T-helper 1 cell treated with Interleukin-12 subunit alpha and Interleukin-12 subunit beta and Interleukin-4 antibody, amounts not matched to agents 30 μg/mL and 1 μg/mL, for 36 hours (primary cell): ENCODE measurements around the gene NDOR1.

Source experiments
- H3K27ac Mint-ChIP-seq: one replicate; pipeline ENCODE4 v1.8.0; 2021; ENCODE audit warnings: mild to moderate bottlenecking, mixed read lengths
- H3K27me3 Mint-ChIP-seq: one replicate; pipeline ENCODE4 v1.8.0; 2021; ENCODE audit warnings: low read depth, mixed read lengths
- H3K36me3 Mint-ChIP-seq: one replicate; pipeline ENCODE4 v1.8.0; 2021; ENCODE audit warnings: low read depth, mixed read lengths
- H3K4me1 Mint-ChIP-seq: one replicate; pipeline ENCODE4 v1.8.0; 2021; ENCODE audit warnings: low read depth, mixed read lengths
- H3K4me3 Mint-ChIP-seq: one replicate; pipeline ENCODE4 v1.8.0; 2021; ENCODE audit warnings: mild to moderate bottlenecking, moderate library complexity, mixed read lengths
- H3K9me3 Mint-ChIP-seq: one replicate; pipeline ENCODE4 v1.8.0; 2021; ENCODE audit warnings: mixed read lengths

Gene NDOR1

DNA sequence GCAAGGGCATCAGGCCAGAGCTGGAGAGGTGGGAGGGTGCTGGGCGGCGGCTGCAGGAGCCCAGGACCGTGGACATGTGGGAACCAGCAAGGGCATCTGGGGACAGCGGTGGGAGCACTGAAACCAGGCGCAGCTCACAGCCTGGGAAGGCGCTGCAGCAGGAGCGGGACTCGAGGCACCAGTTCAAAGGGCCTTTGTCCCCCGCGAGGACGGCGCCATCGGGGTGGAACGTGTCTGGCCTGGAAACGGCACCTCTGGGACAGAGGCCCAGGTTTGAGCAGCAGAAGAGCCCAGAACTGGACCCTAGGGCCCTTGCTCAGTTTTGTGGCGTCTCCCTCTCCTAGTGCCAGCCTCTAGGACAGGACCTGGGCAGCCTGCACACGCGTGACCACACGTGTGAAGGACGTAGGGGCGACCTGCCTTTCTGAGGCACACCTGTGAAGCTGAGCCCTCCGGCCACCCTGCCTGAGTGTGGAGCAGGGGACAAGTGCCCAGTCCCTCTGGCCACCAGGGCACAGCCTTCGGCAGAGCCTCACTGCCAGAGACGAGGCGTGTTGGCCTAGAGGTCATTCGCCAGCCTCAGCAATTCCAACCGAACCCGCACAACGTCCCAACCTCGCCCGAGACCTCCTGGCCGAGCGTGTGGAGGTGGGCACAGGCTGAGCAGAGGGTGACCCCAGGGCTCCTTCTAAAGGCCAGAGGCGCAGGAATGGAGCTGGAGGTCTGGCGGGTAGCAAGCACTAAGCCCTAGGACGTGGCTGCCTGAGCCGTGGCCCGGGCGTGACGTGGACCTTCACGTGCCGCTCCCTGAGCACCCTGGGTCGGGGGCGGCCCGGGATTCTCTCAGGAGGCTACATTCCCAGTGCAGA is 31.5 kb upstream of the NDOR1 start:
- H3K4me3 Mint-ChIP-seq: no peak overlapping the region
- peaks cover 2% of the 10 kb centered on the region for H3K36me3 Mint-ChIP-seq
- no peaks in the 10 kb centered on the region for H3K9me3 Mint-ChIP-seq
- H3K27me3 Mint-ChIP-seq: peaks cover 18% of the 10 kb centered on the region
- no peak overlapping the region for H3K27ac Mint-ChIP-seq
- no peaks in the 10 kb centered on the region for H3K4me1 Mint-ChIP-seq

DNA sequence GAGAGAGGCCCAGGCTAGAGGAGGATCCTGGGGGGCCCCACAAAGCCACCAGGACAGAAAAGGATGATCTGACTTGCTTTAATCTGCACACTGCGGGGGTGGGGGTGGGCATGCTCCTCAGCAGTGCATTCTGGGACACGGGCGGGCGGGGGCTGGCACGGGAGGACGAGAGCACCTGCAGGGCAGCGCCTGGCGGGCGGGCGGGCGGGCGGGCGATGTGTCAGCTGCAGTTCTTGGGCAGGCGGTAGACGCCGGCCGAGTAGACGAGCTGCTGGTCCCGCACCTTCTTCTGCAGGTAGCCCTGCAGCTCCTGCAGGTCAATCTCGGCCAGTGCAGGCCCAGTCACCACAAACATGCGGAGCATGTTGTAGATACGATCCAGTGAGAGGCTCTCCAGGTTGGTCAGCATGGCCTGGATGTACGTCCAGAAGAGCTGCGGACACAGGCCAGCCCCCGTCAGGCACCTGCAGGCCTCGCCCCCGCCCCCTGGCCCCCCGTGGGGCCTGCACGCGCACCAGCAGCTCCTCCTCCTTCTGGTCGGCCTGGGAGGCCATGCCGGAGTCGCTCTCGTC is 30.7 kb upstream of the NDOR1 start:
- no peak overlapping the region for H3K27ac Mint-ChIP-seq
- H3K4me1 Mint-ChIP-seq: no peaks in the 10 kb centered on the region
- H3K9me3 Mint-ChIP-seq: no peaks in the 10 kb centered on the region
- peaks cover 2% of the 10 kb centered on the region for H3K36me3 Mint-ChIP-seq
- H3K4me3 Mint-ChIP-seq: no peak overlapping the region
- H3K27me3 Mint-ChIP-seq: peaks cover 18% of the 10 kb centered on the region

DNA sequence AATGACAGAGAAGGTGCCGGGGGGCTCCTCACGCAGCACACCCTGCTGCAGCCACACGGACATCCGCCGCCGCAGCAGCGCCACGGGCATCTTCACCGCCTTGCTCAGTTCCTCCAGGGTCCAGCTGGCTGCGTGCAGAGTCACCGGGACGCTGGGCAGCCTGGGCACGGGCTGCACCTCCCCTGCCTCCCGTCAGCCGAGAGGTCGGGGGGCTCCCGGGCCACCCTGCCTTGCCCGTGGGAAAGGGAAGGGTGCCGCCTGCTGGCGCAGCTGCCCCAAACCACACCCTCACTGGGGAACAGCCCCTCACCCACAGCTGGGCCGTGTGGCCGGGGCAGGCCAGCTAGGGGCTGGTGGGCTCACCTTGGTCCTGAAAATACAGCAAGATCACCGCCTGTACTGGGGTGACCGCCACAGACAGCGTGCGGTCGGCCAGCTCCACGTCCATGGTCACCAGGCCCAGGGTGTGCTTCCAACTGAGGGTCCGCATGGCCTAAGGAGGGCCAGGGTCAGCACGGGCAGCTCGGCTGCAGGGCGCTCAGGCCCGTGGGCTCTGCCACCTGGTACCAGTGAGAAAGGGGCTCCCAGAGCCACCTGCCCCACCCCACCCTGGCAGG is 30.0 kb upstream of the NDOR1 start:
- H3K9me3 Mint-ChIP-seq: no peaks in the 10 kb centered on the region
- peaks cover 12% of the 10 kb centered on the region for H3K27me3 Mint-ChIP-seq
- no peak overlapping the region for H3K27ac Mint-ChIP-seq
- H3K4me3 Mint-ChIP-seq: no peak overlapping the region
- no peaks in the 10 kb centered on the region for H3K4me1 Mint-ChIP-seq
- H3K36me3 Mint-ChIP-seq: peaks cover 2% of the 10 kb centered on the region

DNA sequence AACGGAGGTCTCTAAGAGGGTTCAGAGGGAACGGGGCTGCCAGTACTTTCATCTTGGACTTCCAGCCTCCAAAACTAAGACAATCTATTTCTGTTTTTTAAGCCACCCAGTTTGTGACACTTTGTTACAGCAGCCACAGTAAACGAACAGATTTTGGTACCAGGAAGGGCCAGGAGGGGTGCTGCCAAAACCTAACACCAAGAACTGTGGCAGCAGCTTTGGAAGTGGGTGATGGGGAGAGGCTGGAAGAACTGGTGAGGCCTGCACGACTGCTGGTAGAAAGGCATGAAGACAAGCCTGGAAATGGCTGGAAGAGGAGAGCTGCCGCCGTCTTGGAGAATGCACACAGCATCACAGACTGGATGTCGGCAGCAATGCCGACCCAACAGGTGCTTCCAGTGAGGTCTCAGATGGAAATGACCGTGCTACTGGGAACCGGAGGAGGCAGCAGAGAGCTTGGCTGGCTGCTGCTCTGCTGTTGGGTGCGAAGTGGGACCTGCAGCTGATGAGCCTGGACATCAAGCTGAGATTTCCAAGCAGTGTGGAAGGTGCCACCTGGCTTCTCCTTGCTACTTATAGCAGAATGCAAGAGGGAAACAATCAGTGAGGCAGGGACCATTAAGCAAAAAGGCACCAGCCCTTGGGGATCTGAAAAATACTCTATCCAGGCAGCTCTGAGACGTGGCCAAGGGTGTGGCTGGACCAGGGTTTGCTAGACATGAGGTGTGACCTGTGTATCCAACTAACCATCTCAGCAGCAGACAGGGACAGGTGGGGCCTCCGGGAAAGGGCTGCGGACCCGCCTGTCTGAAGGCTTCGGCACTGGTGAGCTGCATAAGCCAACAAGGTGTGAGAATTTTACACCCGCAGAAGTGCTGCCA is 29.0 kb upstream of the NDOR1 start:
- no peaks in the 10 kb centered on the region for H3K9me3 Mint-ChIP-seq
- H3K27ac Mint-ChIP-seq: no peak overlapping the region
- no peaks in the 10 kb centered on the region for H3K4me1 Mint-ChIP-seq
- H3K36me3 Mint-ChIP-seq: peaks cover 2% of the 10 kb centered on the region
- H3K4me3 Mint-ChIP-seq: no peak overlapping the region
- peaks cover 6% of the 10 kb centered on the region for H3K27me3 Mint-ChIP-seq

DNA sequence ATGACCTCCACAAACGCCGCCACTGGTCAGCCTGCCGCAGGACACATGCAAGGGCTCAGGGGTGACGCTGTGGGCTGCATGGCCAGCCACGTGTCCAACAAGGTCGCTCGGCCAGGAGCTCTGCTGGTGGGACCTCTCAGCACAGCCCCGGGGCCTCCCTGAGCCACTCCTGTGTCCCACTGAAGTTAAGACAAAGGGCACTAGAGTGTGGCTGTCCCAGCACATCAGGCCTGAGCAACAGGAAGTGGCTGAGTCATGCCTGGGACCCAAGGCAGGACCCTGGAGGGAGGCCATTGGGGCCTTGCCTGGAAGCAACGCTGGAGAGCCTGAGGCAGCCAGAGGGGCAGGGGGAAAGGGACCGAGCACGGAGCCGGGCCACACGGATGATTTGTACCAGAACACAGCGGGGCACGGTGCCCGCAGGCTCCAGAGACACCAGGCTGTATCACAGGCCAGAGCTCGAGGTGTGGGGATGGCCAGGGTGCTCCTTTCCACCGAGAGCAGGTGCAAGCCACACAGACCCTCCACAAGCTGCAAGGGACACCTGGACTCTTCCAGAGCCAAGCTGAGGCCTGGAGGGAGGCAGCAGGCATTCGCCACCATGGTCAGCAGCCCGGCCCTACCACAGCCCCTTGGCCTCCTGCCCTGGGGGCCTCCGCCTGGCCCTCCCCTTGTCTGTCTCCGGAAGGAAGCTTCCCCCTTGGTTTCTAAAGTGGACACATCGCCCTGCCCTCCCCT is 27.1 kb upstream of the NDOR1 start:
- no peaks in the 10 kb centered on the region for H3K9me3 Mint-ChIP-seq
- no peak overlapping the region for H3K4me3 Mint-ChIP-seq
- no peak overlapping the region for H3K27ac Mint-ChIP-seq
- peaks cover 2% of the 10 kb centered on the region for H3K27me3 Mint-ChIP-seq
- H3K4me1 Mint-ChIP-seq: no peaks in the 10 kb centered on the region
- peaks cover 5% of the 10 kb centered on the region for H3K36me3 Mint-ChIP-seq

DNA sequence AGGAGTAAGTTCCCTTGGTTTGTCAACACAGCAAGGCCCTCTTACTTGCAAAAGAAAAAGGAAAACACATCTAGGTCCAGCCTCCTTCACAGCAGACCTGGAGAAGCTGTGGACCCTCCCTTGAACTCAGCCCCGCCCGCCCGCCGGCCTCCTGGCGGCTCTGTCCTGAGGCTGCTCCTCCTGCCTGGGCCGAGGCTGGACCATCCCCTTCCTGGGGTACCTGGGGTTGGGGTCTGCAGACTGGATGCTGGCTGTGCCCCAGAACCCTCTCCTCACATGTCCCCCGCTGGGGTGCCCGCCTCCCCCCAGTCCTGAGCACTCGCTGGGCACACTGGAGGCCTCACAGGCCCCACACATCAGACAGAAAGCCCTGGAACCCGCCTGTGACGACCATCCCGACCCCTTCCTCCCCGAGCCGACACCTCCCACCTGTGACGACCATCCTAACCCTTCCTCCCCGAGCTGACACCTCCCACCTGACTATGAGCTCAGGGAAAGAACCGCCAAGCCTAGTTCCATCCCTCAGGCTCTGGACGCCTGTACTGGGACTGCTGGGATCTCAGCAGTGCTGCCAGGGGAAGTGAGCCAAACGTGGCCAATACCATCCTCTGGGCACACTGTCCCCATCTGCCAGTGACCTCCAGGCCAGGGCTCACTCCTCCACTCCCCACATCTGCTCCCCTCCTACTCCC is 26.4 kb upstream of the NDOR1 start:
- no peak overlapping the region for H3K4me3 Mint-ChIP-seq

DNA sequence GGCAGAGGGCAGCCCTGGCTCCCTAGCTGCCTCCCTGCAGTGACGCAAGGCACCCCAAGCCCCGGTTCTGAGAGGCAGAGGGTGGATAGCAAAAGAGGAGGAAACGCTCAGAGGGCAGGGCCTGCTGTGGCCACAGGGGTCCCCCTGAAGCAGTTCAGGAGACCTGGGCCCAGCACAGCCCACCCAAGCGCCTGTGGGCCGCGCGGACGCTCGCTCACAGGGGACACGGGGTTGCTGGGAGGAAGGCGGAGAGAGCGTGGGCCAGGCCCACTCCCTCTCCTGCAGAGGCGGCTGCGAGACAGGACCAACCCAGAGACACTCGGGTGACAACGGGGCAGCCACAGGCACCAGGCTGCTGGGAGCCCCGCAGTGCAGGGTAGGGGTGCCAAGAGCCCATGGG is 25.7 kb upstream of the NDOR1 start:
- peaks cover 4% of the 10 kb centered on the region for H3K4me1 Mint-ChIP-seq
- H3K4me3 Mint-ChIP-seq: no peak overlapping the region
- H3K36me3 Mint-ChIP-seq: peaks cover 9% of the 10 kb centered on the region
- H3K27me3 Mint-ChIP-seq: no peaks in the 10 kb centered on the region
- H3K27ac Mint-ChIP-seq: no peak overlapping the region
- H3K9me3 Mint-ChIP-seq: no peaks in the 10 kb centered on the region

More for the DNA sequence above, 26.4 kb upstream of the NDOR1 start:
- H3K27me3 Mint-ChIP-seq: no peaks in the 10 kb centered on the region
- H3K27ac Mint-ChIP-seq: no peak overlapping the region
- H3K36me3 Mint-ChIP-seq: peaks cover 6% of the 10 kb centered on the region
- H3K4me1 Mint-ChIP-seq: peaks cover under 1% of the 10 kb centered on the region
- no peaks in the 10 kb centered on the region for H3K9me3 Mint-ChIP-seq

DNA sequence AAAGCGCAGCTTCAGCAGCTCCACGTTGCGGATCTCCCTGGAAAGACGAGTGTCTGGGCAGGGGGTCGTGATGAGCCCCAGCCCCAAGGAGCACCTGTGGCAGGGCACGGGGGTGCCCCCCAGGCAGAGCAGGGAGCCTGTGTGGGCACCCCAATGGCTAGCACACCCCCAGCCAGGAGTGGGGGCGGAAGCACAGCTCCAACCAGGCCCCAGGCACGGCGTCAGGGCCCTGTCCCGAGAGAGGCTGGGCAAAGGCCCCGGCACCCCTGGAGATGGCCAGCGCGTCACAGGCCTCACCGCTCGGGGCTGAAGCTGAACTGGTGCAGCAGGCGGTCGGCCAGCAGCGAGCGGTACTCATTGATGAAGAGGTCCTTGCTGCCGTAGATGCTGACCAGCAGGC is 25.0 kb upstream of the NDOR1 start:
- Mint-ChIP-seq H3K9me3 (no peaks in the 10 kb centered on the region), H3K4me1 (peaks cover 4% of the 10 kb centered on the region), H3K4me3 (no peak overlapping the region), H3K36me3 (peaks cover 9% of the 10 kb centered on the region), H3K27me3 (no peaks in the 10 kb centered on the region), H3K27ac (no peak overlapping the region)

DNA sequence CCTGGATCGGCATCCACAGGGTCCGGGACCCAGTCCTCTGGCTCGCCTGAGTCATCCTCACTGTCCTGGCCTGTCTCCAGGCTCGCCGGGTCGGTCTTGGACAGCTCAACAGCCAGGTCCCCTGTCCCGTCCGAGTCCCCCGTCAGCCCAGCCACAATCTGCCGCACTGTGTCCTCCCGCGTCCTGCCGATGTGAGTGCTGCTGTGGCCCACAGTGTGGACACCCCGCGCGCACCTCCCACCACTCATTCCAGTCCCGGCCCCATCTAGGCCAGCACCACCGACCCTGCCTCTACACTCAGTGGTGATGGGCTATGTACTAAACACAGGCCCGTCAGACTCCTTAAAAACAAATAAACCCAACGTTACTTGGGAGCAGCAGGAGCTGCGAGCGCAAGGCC is 23.8 kb upstream of the NDOR1 start:
- H3K27ac Mint-ChIP-seq: no peak overlapping the region
- H3K4me3 Mint-ChIP-seq: no peak overlapping the region
- no peaks in the 10 kb centered on the region for H3K9me3 Mint-ChIP-seq
- peaks cover 9% of the 10 kb centered on the region for H3K36me3 Mint-ChIP-seq
- H3K27me3 Mint-ChIP-seq: no peaks in the 10 kb centered on the region
- peaks cover 4% of the 10 kb centered on the region for H3K4me1 Mint-ChIP-seq

DNA sequence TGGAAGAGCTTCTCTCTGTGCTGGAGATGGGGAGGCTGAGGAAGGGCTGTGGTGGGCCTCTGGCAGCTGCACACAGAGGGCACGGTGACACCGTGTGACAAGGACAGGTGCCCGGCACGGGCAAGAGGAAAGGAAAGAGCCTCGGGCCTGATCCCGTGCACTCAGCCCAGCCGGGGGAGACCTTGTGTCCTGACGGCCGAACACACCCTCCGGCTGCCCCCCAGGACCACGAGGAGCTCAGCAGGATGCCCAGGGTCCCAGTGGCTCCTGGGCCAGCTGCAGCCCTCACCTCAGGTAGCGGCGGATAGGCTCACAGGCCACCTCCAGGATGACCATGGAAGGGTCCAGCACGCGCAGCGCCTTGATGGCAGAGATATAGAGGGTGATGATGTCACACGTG is 22.7 kb upstream of the NDOR1 start:
- Mint-ChIP-seq H3K9me3 (no peaks in the 10 kb centered on the region), H3K4me1 (peaks cover 13% of the 10 kb centered on the region), H3K4me3 (no peak overlapping the region), H3K27me3 (no peaks in the 10 kb centered on the region), H3K36me3 (peaks cover 7% of the 10 kb centered on the region), H3K27ac (no peak overlapping the region)

DNA sequence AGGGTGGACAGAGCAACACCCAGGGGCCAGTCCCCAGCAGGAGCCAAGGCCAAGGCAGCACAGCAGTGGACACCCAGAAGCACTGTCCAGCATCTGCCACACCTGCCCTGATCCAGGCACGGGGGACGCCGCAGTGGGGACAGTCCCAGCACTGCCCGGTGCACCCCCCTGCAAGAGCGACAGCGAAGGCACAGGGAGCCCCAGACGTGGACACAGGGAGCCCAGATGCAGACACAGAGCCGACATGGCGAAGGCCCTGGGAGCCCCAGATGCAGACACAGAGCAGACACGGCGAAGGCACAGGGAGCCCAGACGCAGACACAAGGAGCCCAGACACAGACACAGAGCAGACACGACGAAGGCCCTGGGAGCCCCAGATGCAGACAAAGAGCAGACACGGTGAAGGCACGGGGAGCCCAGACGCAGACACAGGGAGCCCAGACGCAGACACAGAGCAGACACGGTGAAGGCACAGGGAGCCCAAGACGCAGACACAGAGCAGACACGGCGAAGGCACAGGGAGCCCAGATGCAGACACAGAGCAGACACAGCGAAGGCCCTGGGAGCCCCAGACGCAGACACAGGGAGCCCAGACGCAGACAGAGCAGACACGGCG is 21.4 kb upstream of the NDOR1 start:
- H3K27me3 Mint-ChIP-seq: no peaks in the 10 kb centered on the region
- peak overlapping the region; percentile 49 for H3K27ac Mint-ChIP-seq
- no peak overlapping the region for H3K4me3 Mint-ChIP-seq
- peaks cover 9% of the 10 kb centered on the region for H3K36me3 Mint-ChIP-seq
- no peaks in the 10 kb centered on the region for H3K9me3 Mint-ChIP-seq
- H3K4me1 Mint-ChIP-seq: peaks cover 15% of the 10 kb centered on the region

DNA sequence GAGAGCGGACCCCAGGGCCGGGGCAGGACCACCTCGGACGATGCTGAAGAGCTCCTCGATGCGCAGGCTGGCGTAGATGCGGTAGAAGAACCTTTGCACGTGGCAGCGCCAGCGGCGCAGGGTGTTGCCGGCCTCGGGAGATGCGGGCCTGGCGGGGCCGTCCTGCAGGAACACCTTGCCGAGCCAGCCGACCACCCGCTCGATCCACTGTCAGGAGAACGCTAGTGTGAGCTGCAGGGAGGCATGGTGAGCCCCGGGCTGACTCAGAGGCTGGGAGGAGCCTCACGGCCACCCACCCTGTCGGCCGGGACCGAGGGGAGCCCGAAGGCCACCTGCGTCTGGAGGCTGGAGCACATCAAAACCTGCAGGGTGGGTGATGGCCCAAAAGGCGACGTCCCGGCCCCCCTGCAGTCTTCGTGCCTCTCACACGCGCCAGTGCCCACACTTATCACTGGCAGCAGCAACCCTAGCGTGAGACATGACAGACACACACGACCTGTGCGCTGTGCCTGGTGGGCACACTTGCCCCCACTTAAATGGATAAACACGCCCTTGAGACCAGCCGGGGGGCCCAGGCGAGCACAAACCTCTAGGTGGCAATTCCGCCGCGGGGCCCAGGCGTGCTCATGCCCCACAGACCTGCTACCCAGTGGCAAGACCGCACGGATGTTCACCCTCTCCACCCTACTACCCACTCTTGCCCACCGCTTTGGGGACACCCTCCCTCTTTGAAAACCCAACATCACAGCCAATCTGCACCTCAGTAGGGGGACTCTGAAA is 20.4 kb upstream of the NDOR1 start:
- Mint-ChIP-seq H3K4me1 (peaks cover 20% of the 10 kb centered on the region), H3K9me3 (no peaks in the 10 kb centered on the region), H3K27ac (no peak overlapping the region), H3K36me3 (peaks cover 10% of the 10 kb centered on the region), H3K27me3 (no peaks in the 10 kb centered on the region), H3K4me3 (no peak overlapping the region)
